T-cell (primary cell): Measurements from ENCODE around the gene AASDH. TPM values are rescaled to one million over a fixed set of nuclear protein-coding genes. Genes with fewer than 3 reads are reported as not detected.
"Not testable (repeated sequence)": the region's sequence is repeated elsewhere in the genome, so short reads cannot be mapped to it uniquely, and the experiment has no call there.

Source experiments
- ATAC-seq, 4 experiments: fragments of 200-7000 bp in 3 of 4; fragments of 150-1000 bp in 1 of 4; cut with Tn5 transposase; replicated peaks in 1 of 4; 1 replicate in 3 of 4; 2 replicates in 1 of 4; pipeline ENCODE4 v1.10.0; 2021; ENCODE audit warnings: moderate library complexity in 3 of 4, mild to moderate bottlenecking in 2 of 4, moderate number of reproducible peaks in 1 of 4
- CTCF ChIA-PET, 2 donors: fragments of 300-600 bp; sonication (Branson Sonifier 250); formaldehyde crosslinking; loops; one replicate each; lab custom pipeline; 2022; ENCODE audit warnings: antibody characterized with exemption in 2 of 2; lab: Charles Lee
- POLR2A ChIA-PET, 2 donors: fragments of 300-600 bp; sonication (Branson Sonifier 250); formaldehyde crosslinking; loops; one replicate each; lab custom pipeline; 2022; ENCODE audit warnings: antibody characterized with exemption in 2 of 2; lab: Charles Lee
- DNase-seq, 35 experiments: peaks; one replicate each; pipeline versions ENCODE4 v3.0.0 to v3.0.0-alpha.2; 2013 to 2023
- H3K27ac ChIP-seq: one replicate; pipeline ENCODE4 v1.5.1; 2013; ENCODE audit warnings: low read length
- H3K27me3 ChIP-seq, 2 experiments: replicated peaks in 1 of 2; 1 replicate in 1 of 2; 2 replicates in 1 of 2; pipeline versions ENCODE4 v1.6.1 to v1.7.0; 2013; ENCODE audit warnings: low read length in 1 of 2, mixed read lengths in 1 of 2; ENCODE audit not compliant: control insufficient read depth in 2 of 2, insufficient read depth in 2 of 2; ENCODE audit errors: extremely low read depth in 1 of 2
- H3K36me3 ChIP-seq, 2 donors: 1 replicate in 1 of 2; 2 replicates in 1 of 2; pipeline versions ENCODE4 v1.6.1 to v1.7.0; 2013; ENCODE audit warnings: low read length in 1 of 2; ENCODE audit not compliant: control insufficient read depth in 2 of 2, insufficient read depth in 1 of 2; ENCODE audit errors: extremely low read depth in 1 of 2
- H3K4me1 ChIP-seq, 2 experiments: 1 replicate in 1 of 2; 2 replicates in 1 of 2; pipeline versions ENCODE4 v1.6.1 to v1.7.0; 2013; ENCODE audit warnings: low read length in 2 of 2, mixed read lengths in 1 of 2; ENCODE audit not compliant: insufficient read depth in 2 of 2, control insufficient read depth in 1 of 2; ENCODE audit errors: extremely low read depth in 1 of 2
- H3K4me3 ChIP-seq, 2 donors: 1 replicate in 1 of 2; 2 replicates in 1 of 2; pipeline versions ENCODE4 v1.5.1 to v1.7.0; 2013; ENCODE audit warnings: mild to moderate bottlenecking in 2 of 2, low read length in 1 of 2, moderate library complexity in 1 of 2; ENCODE audit not compliant: control insufficient read depth in 1 of 2; ENCODE audit errors: extremely low read depth in 1 of 2
- H3K9me3 ChIP-seq: 2 replicates; pipeline ENCODE4 v1.7.0; 2013
- H3K27ac Mint-ChIP-seq, 2 donors: one replicate each; pipeline ENCODE4 v1.8.0; 2020 to 2021; ENCODE audit warnings: mild to moderate bottlenecking in 2 of 2, mixed read lengths in 2 of 2
- H3K27me3 Mint-ChIP-seq, 2 donors: one replicate each; pipeline ENCODE4 v1.8.0; 2021 to 2022; ENCODE audit warnings: mixed read lengths in 2 of 2
- H3K36me3 Mint-ChIP-seq: one replicate; pipeline ENCODE4 v1.8.0; 2021; ENCODE audit warnings: mixed read lengths
- H3K4me1 Mint-ChIP-seq, 3 donors: one replicate each; pipeline ENCODE4 v1.8.0; 2020 to 2022; ENCODE audit warnings: mixed read lengths in 3 of 3, mild to moderate bottlenecking in 1 of 3
- H3K4me3 Mint-ChIP-seq, 3 donors: one replicate each; pipeline ENCODE4 v1.8.0; 2020 to 2022; ENCODE audit warnings: mild to moderate bottlenecking in 3 of 3, mixed read lengths in 3 of 3, moderate library complexity in 3 of 3
- H3K9me3 Mint-ChIP-seq, 3 donors: one replicate each; pipeline ENCODE4 v1.8.0; 2020 to 2022; ENCODE audit warnings: mixed read lengths in 3 of 3
- WGBS: methylation state at CpG from one replicate; pipeline ENCODE4 v1.1.5; 2013; ENCODE audit warnings: missing lambda C conversion rate; ENCODE audit not compliant: insufficient coverage; 5-methylcytosine and 5-hydroxymethylcytosine counted together
- total RNA-seq, 35 experiments: library from RNA in 6 of 35; stranded (reverse) in 6 of 35; fragments of 120-200 nt in 1 of 35; gene quantifications; one replicate each; pipeline versions ENCODE4 v1.2.1 to v1.2.4 and lab custom pipeline; 2013 to 2026

The AASDH gene
- total RNA-seq, 5 donors from 2014 or later (not counting 1 experiment from before 2014, with no cell fraction given), result 13.3 to 17.7 (median 16.0) TPM

DNA sequence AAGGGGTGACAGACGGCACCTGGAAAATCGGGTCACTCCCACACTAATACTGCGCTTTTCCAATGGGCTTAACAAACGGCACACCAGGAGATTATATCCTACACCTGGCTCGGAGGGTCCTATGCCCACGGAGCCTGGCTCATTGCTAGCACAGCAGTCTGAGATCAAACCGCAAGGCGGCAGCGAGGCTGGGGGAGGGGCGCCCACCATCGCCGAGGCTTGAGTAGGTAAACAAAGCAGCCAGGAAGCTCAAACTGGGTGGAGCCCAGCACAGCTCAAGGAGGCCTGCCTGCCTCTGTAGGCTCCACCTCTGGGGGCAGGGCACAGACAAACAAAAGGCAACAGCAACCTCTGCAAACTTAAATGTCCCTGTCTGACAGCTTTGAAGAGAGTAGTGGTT lies 24.3 kb downstream of the AASDH start:
- H3K27me3 Mint-ChIP-seq, POLR2A ChIA-PET, H3K4me3 Mint-ChIP-seq, H3K4me3 ChIP-seq, CTCF ChIA-PET, H3K27me3 ChIP-seq, ATAC-seq, H3K4me1 ChIP-seq, DNase-seq, H3K36me3 ChIP-seq, H3K9me3 Mint-ChIP-seq, H3K4me1 Mint-ChIP-seq, H3K9me3 ChIP-seq, H3K27ac Mint-ChIP-seq, H3K27ac ChIP-seq: not testable (repeated sequence)
- H3K36me3 Mint-ChIP-seq, result peaks cover 44% of the 10 kb centered on the region
- 91% methylated on average over 8 of the region's 12 CpGs for WGBS

DNA sequence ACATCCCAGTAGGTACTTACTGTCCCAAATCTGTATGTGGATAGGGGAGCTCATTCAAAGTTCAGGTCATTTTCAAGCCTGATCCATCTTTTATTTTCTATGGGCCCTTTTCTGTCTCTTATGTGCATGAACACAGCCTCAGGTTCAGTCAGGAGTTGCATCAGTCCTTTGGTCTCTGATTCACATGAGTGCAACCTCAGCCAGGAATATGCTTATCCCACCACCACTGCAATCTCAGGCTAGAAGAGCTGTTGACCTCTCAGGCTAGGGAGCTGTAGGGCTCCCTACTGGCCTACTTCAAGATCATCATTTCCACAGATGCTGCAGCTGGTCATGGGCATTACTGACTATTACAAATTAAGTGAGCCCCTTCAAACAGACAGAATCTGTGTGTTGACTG lies 27.2 kb downstream of the AASDH start:
- Mint-ChIP-seq H3K4me3 (no peak overlapping the region), H3K27me3 (no peaks in the 10 kb centered on the region), H3K36me3 (peaks cover 40% of the 10 kb centered on the region), H3K27ac (no peak overlapping the region), H3K9me3 (peaks cover 0 to 3% (median 0%) of the 10 kb centered on the region in 3 donors), H3K4me1 (peaks cover 0 to 4% (median 2%) of the 10 kb centered on the region in 3 donors)
- Histone ChIP-seq H3K27ac (no peak overlapping the region), H3K4me3 (no peak overlapping the region), H3K27me3 (no peaks in the 10 kb centered on the region), H3K9me3 (no peaks in the 10 kb centered on the region), H3K36me3 (peaks cover 0 to 12% of the 10 kb centered on the region in 2 donors), H3K4me1 (no peaks in the 10 kb centered on the region)
- ChIA-PET POLR2A (no interaction called here), CTCF (no interaction called here)
- DNase-seq (no peak), ATAC-seq (no peak)

- Histone ChIP-seq H3K4me3 (no peak overlapping the region), H3K27me3 (no peaks in the 10 kb centered on the region), H3K36me3 (peaks cover 0 to 24% of the 10 kb centered on the region in 2 donors), H3K9me3 (no peaks in the 10 kb centered on the region), H3K4me1 (no peaks in the 10 kb centered on the region), H3K27ac (no peak overlapping the region)
- no peak overlapping the region for H3K27ac Mint-ChIP-seq
- H3K4me1 Mint-ChIP-seq, result no peaks in the 10 kb centered on the region
- ChIA-PET CTCF (no interaction called here), POLR2A (no interaction called here)
- WGBS, result 100% methylated on average over 2 of the region's 9 CpGs
- H3K9me3 Mint-ChIP-seq, result no peaks in the 10 kb centered on the region
- ATAC-seq (no peak), DNase-seq (no peak)
- no peak overlapping the region for H3K4me3 Mint-ChIP-seq
- H3K36me3 Mint-ChIP-seq, result peaks cover 30% of the 10 kb centered on the region
- no peaks in the 10 kb centered on the region for H3K27me3 Mint-ChIP-seq
Observed at GRCh38 chr4:56356650-56357049, 30.6 kb downstream of the AASDH start.

- H3K27ac Mint-ChIP-seq, result no peak overlapping the region
- H3K4me3 ChIP-seq, result no peak overlapping the region
- H3K36me3 Mint-ChIP-seq, result peaks cover 45% of the 10 kb centered on the region
- peaks cover 5 to 11% (median 5%) of the 10 kb centered on the region in 3 donors for H3K4me1 Mint-ChIP-seq
- H3K27me3 ChIP-seq, result no peaks in the 10 kb centered on the region
- no peaks in the 10 kb centered on the region for H3K27me3 Mint-ChIP-seq
- no peaks in the 10 kb centered on the region for H3K4me1 ChIP-seq
- 100% methylated on average over 2 of the region's 3 CpGs for WGBS
- peaks cover 0 to 21% of the 10 kb centered on the region in 2 donors for H3K36me3 ChIP-seq
- no peak overlapping the region for H3K4me3 Mint-ChIP-seq
- ChIA-PET CTCF (no interaction called here), POLR2A (no interaction called here)
- no peaks in the 10 kb centered on the region for H3K9me3 ChIP-seq
- H3K27ac ChIP-seq, result no peak overlapping the region
- ATAC-seq, result no peak
- DNase-seq, result no peak
- no peaks in the 10 kb centered on the region for H3K9me3 Mint-ChIP-seq
Observed at GRCh38 chr4:56348576-56348975, 38.7 kb downstream of the AASDH start.

DNA sequence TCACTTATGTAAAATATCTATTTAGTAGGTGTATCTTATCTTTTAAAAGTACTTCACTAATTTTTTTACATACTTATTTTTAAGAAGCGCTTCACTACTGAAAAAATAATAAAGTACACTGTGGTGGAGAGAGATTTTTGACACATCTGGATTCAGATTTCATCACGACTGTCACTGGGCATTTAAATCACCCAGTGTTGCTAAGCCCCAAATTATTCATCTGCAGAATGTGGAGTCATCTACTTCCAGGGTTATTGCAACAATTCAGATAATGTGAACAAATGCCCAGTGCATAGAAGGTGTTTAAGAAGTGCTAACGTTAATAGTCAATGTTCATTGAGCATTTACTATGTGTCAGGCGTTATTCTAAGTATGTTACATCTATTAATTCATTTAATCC lies 41.8 kb downstream of the AASDH start:
- Mint-ChIP-seq H3K36me3 (peaks cover 43% of the 10 kb centered on the region), H3K27ac (no peak overlapping the region), H3K27me3 (no peaks in the 10 kb centered on the region), H3K9me3 (no peaks in the 10 kb centered on the region), H3K4me3 (no peak overlapping the region), H3K4me1 (peaks cover 5 to 11% (median 9%) of the 10 kb centered on the region in 3 donors)
- Histone ChIP-seq H3K27me3 (no peaks in the 10 kb centered on the region), H3K9me3 (no peaks in the 10 kb centered on the region), H3K4me3 (no peak overlapping the region), H3K27ac (no peak overlapping the region), H3K4me1 (no peaks in the 10 kb centered on the region), H3K36me3 (peaks cover 0 to 11% of the 10 kb centered on the region in 2 donors)
- ATAC-seq, result no peak
- POLR2A ChIA-PET, result no interaction called here
- DNase-seq, result no peak
- CTCF ChIA-PET, result interaction anchor here in 1 of 2 donors (1.1 kb wide), 1 partner anchor 392 kb away, joined by 4 read pairs; no protein-coding TSS in a partner anchor
- WGBS, result no CpG with 5 or more reads among the region's 4 CpGs

DNA sequence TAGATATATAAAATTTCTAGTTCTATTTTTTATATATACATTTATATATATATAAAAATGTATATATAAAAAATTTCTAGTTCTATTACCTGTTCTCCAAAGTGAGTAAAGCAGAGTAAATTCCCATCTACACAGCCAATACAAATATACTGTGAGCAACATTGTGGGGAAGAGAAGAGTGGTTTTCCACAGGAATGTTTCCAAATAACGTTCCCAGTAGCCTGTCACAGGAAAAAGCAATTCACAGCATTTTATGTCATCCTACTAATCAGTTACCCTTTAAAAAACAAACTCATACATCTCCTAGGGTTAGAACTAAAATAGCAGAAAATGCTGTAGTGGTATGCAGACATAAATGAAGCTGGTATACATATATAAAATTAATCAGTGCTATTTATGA lies 44.5 kb downstream of the AASDH start:
- no peak for ATAC-seq

DNA sequence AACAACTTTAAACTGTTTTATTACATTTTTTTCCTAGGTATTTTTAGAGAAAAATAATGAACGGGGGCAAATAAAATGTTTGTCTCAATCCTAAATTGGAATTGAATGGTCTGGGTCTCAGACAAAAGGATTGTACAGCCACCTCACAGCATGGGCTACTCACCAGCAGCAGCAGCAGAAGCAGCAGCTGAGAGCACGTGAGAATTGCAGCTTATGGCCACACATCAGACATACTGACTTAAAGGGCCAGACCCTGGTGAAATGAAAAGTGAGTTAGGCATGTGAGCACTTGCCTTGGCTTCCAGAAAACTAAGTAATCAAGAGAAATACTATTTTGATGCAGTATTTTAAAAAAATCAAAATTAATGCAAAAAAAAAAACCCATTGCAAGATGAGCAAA lies 56.6 kb downstream of the AASDH start:
- no CpG with 5 or more reads among the region's 2 CpGs for WGBS
- Histone ChIP-seq H3K4me1 (no peaks in the 10 kb centered on the region), H3K27me3 (no peaks in the 10 kb centered on the region), H3K27ac (no peak overlapping the region), H3K36me3 (no peaks in the 10 kb centered on the region), H3K4me3 (no peak overlapping the region), H3K9me3 (no peaks in the 10 kb centered on the region)
- ChIA-PET POLR2A (no interaction called here), CTCF (no interaction called here)
- Mint-ChIP-seq H3K9me3 (peaks cover 2 to 6% (median 3%) of the 10 kb centered on the region in 3 donors), H3K36me3 (no peaks in the 10 kb centered on the region), H3K27me3 (no peaks in the 10 kb centered on the region), H3K27ac (no peak overlapping the region), H3K4me1 (no peaks in the 10 kb centered on the region), H3K4me3 (no peak overlapping the region)
- DNase-seq (no peak), ATAC-seq (no peak)

More for the DNA sequence above, 44.5 kb downstream of the AASDH start:
- POLR2A ChIA-PET, result no interaction called here
- H3K36me3 ChIP-seq, result peaks cover 0 to 8% of the 10 kb centered on the region in 2 donors
- no peaks in the 10 kb centered on the region for H3K27me3 ChIP-seq
- Mint-ChIP-seq H3K4me3 (no peak overlapping the region), H3K4me1 (peaks cover 0 to 6% (median 4%) of the 10 kb centered on the region in 3 donors), H3K27ac (no peak overlapping the region), H3K36me3 (peaks cover 35% of the 10 kb centered on the region), H3K27me3 (no peaks in the 10 kb centered on the region), H3K9me3 (no peaks in the 10 kb centered on the region)
- H3K27ac ChIP-seq, result no peak overlapping the region
- H3K4me3 ChIP-seq, result no peak overlapping the region
- CTCF ChIA-PET, result no interaction called here
- H3K4me1 ChIP-seq, result no peaks in the 10 kb centered on the region
- H3K9me3 ChIP-seq, result no peaks in the 10 kb centered on the region
- no CpG with 5 or more reads among the region's 1 CpG for WGBS
- DNase-seq, result no peak
